ENCODE measurements around the gene CACNA1G. TPM values are rescaled to one million over a fixed set of nuclear protein-coding genes. Genes with fewer than 3 reads are reported as not detected.

The CACNA1G gene
- polyA plus RNA-seq, 1 donor (not counting 4 experiments of a cell fraction or from before 2014, with no cell fraction given) = 0.07 TPM

GRCh38 chr17:50529849-50530248 is 30.7 kb upstream of the CACNA1G start:
- no peak overlapping the region for H3K4me3 ChIP-seq (ENCODE audit: control insufficient read depth in 2 of 3, extremely low read depth in 1 of 3, insufficient read depth in 2 of 3, low read depth in 1 of 3, low read length in 3 of 3)
- DNase-seq (ENCODE audit: low read depth, low spot score) (no peak), FAIRE-seq (no peak)
- H3K27ac ChIP-seq (ENCODE audit: control insufficient read depth, insufficient read depth, low read length) = no peak overlapping the region
- no peaks in the 10 kb centered on the region for H3K9me3 ChIP-seq (ENCODE audit: control insufficient read depth, low read depth, low read length)
- H4K20me1 ChIP-seq (ENCODE audit: control insufficient read depth, extremely low read depth, insufficient read depth, low read length) = no peaks in the 10 kb centered on the region
- no peak overlapping the region for H3K9ac ChIP-seq (ENCODE audit: control insufficient read depth, extremely low read depth, insufficient read depth, low read length)
- H3K9me1 ChIP-seq (ENCODE audit: control insufficient read depth, extremely low read depth, insufficient read depth, low read length) = no peaks in the 10 kb centered on the region
- H3K27me3 ChIP-seq (ENCODE audit: control insufficient read depth, extremely low read depth, insufficient read depth, low read length) = no peaks in the 10 kb centered on the region
- peaks cover 26% of the 10 kb centered on the region for H3K79me2 ChIP-seq (ENCODE audit: control insufficient read depth, insufficient read depth, low read length)
- dilution Hi-C loops (cut with MboI; ENCODE audit: extremely low pct_ligation_motif_present, low sequenced_read_pairs) = no loop called here
- H3K4me2 ChIP-seq (ENCODE audit: control insufficient read depth, extremely low read depth, insufficient read depth, low read depth, low read length) = no peak overlapping the region
- TF ChIP-seq EZH2 (IDR thresholded peaks at IDR 0.05; ENCODE audit: low read length) (no peak), CTCF (optimal IDR thresholded peaks at IDR 0.05 in 1 of 3, IDR thresholded peaks at IDR 0.05 in 1 of 3, conservative IDR thresholded peaks at IDR 0.05 in 1 of 3; ENCODE audit: extremely low read depth in 1 of 3, insufficient read depth in 2 of 3, low read length in 3 of 3) (no peak)
- H3K4me1 ChIP-seq (ENCODE audit: control insufficient read depth, extremely low read depth, insufficient read depth, low read length) = peaks cover 12% of the 10 kb centered on the region
- no peak overlapping the region for H2AFZ ChIP-seq (ENCODE audit: control insufficient read depth, low read length)
- peaks cover 0 to 2% of the 10 kb centered on the region in 2 experiments for H3K36me3 ChIP-seq (ENCODE audit: control insufficient read depth in 2 of 2, extremely low read depth in 1 of 2, insufficient read depth in 2 of 2, low read length in 2 of 2)

GRCh38 chr17:50531428-50532025 is 29.0 kb upstream of the CACNA1G start:
- Histone ChIP-seq H3K9ac (ENCODE audit: control insufficient read depth, extremely low read depth, insufficient read depth, low read length) (no peak overlapping the region), H3K27me3 (ENCODE audit: control insufficient read depth, extremely low read depth, insufficient read depth, low read length) (no peaks in the 10 kb centered on the region)
- dilution Hi-C loops (cut with MboI; ENCODE audit: extremely low pct_ligation_motif_present, low sequenced_read_pairs) = no loop called here

More at GRCh38 chr17:50531428-50532025, 29.0 kb upstream of the CACNA1G start:
- DNase-seq (ENCODE audit: low read depth, low spot score) (no peak), FAIRE-seq (peak; percentile 66)
- Histone ChIP-seq H4K20me1 (ENCODE audit: control insufficient read depth, extremely low read depth, insufficient read depth, low read length) (peaks cover under 1% of the 10 kb centered on the region), H3K9me1 (ENCODE audit: control insufficient read depth, extremely low read depth, insufficient read depth, low read length) (no peaks in the 10 kb centered on the region), H3K79me2 (ENCODE audit: control insufficient read depth, insufficient read depth, low read length) (peaks cover 42% of the 10 kb centered on the region), H3K4me1 (ENCODE audit: control insufficient read depth, extremely low read depth, insufficient read depth, low read length) (peaks cover 29% of the 10 kb centered on the region), H2AFZ (ENCODE audit: control insufficient read depth, low read length) (no peak overlapping the region), H3K36me3 (ENCODE audit: control insufficient read depth in 2 of 2, extremely low read depth in 1 of 2, insufficient read depth in 2 of 2, low read length in 2 of 2) (peaks cover 4 to 9% of the 10 kb centered on the region in 2 experiments), H3K4me2 (ENCODE audit: control insufficient read depth, extremely low read depth, insufficient read depth, low read depth, low read length) (no peak overlapping the region), H3K27ac (ENCODE audit: control insufficient read depth, insufficient read depth, low read length) (no peak overlapping the region), H3K4me3 (ENCODE audit: control insufficient read depth in 2 of 3, extremely low read depth in 1 of 3, insufficient read depth in 2 of 3, low read depth in 1 of 3, low read length in 3 of 3) (no peak overlapping the region), H3K9me3 (ENCODE audit: control insufficient read depth, low read depth, low read length) (no peaks in the 10 kb centered on the region)
- TF ChIP-seq CTCF (optimal IDR thresholded peaks at IDR 0.05 in 1 of 3, IDR thresholded peaks at IDR 0.05 in 1 of 3, conservative IDR thresholded peaks at IDR 0.05 in 1 of 3; ENCODE audit: extremely low read depth in 1 of 3, insufficient read depth in 2 of 3, low read length in 3 of 3) (no peak), EZH2 (IDR thresholded peaks at IDR 0.05; ENCODE audit: low read length) (no peak)
